DOHH2 (cell line): ENCODE measurements around the gene F10.

ENCODE experiments used
- H3F3A ChIP-seq: fragments of 200-600 bp; sonication (generic), shearing (Covaris generic); 2 replicates; pipeline ENCODE4 v1.6.0; 2016; ENCODE audit warnings: antibody characterized with exemption, mild to moderate bottlenecking; ENCODE audit not compliant: control insufficient read depth, insufficient read depth
- H3K27ac ChIP-seq: fragments of 200-600 bp; sonication (generic); 2 replicates; pipeline ENCODE4 v1.5.1; 2014; ENCODE audit warnings: low read depth, mild to moderate bottlenecking, low read length, moderate library complexity
- H3K27me3 ChIP-seq: fragments of 200-600 bp; sonication (generic); 2 replicates; pipeline ENCODE4 v1.6.1; 2014; ENCODE audit warnings: mild to moderate bottlenecking, low read length, mixed read lengths; ENCODE audit not compliant: control insufficient read depth
- H3K36me3 ChIP-seq: fragments of 200-600 bp; sonication (generic); 2 replicates; pipeline ENCODE4 v1.6.1; 2014; ENCODE audit warnings: mild to moderate bottlenecking, low read length, moderate library complexity, mixed read lengths; ENCODE audit not compliant: control insufficient read depth
- H3K4me1 ChIP-seq: fragments of 200-600 bp; sonication (generic); 2 replicates; pipeline ENCODE4 v1.6.1; 2014; ENCODE audit warnings: mild to moderate bottlenecking, low read length, mixed read lengths; ENCODE audit not compliant: control insufficient read depth
- H3K4me2 ChIP-seq: fragments of 200-600 bp; sonication (generic); 2 replicates; pipeline ENCODE4 v1.6.0; 2014; ENCODE audit warnings: mild to moderate bottlenecking, low read length, moderate library complexity
- H3K4me3 ChIP-seq: fragments of 200-600 bp; sonication (generic); 2 replicates; pipeline ENCODE4 v1.5.1; 2014; ENCODE audit warnings: mild to moderate bottlenecking, low read length, mixed read lengths
- H3K79me2 ChIP-seq: fragments of 200-600 bp; sonication (generic); 2 replicates; pipeline ENCODE4 v1.6.1; 2014; ENCODE audit warnings: mild to moderate bottlenecking, low read length, mixed read lengths; ENCODE audit not compliant: control insufficient read depth
- H3K9me2 ChIP-seq: fragments of 200-600 bp; sonication (generic); replicated peaks from 2 replicates; pipeline ENCODE4 v1.6.1; 2014; ENCODE audit warnings: mild to moderate bottlenecking, low read length, mixed read lengths; ENCODE audit not compliant: control insufficient read depth
- H3K9me3 ChIP-seq: fragments of 200-600 bp; sonication (generic); 2 replicates; pipeline ENCODE4 v1.6.1; 2014; ENCODE audit warnings: antibody characterized with exemption, low read length, mixed read lengths; ENCODE audit not compliant: control insufficient read depth, insufficient read depth
- H4K20me1 ChIP-seq: fragments of 200-600 bp; sonication (generic); 2 replicates; pipeline ENCODE4 v1.6.0; 2014; ENCODE audit warnings: low read depth, mild to moderate bottlenecking, antibody characterized with exemption, low read length, moderate library complexity; ENCODE audit not compliant: control insufficient read depth, insufficient read depth
- CTCF ChIP-seq: fragments of 200-600 bp; sonication (generic); IDR thresholded peaks from one replicate; pipeline ENCODE4 v1.5.1; 2014; ENCODE audit warnings: antibody characterized with exemption, mild to moderate bottlenecking, low read depth, low read length; ENCODE audit not compliant: poor library complexity, severe bottlenecking
- EZH2phosphoT487 ChIP-seq: fragments of 200-600 bp; sonication (generic); IDR thresholded peaks from 2 replicates; pipeline ENCODE4 v1.6.1; 2017; ENCODE audit warnings: borderline replicate concordance, mild to moderate bottlenecking, antibody characterized with exemption, low read length, moderate library complexity, mixed read lengths

F10 gene

GRCh38 chr13:113115363-113116205 lies 7.0 kb upstream of the F10 start:
- H3K36me3 ChIP-seq = no peaks in the 10 kb centered on the region
- no peak for TF ChIP-seq EZH2phosphoT487
- TF ChIP-seq CTCF = no peak
- H3K9me2 ChIP-seq = no peaks in the 10 kb centered on the region
- no peaks in the 10 kb centered on the region; the same call in 1 of the 2 replicates for H3K9me3 ChIP-seq
- no peaks in the 10 kb centered on the region for H3K79me2 ChIP-seq
- H3K4me2 ChIP-seq = no peak overlapping the region
- H3K4me1 ChIP-seq = no peaks in the 10 kb centered on the region
- no peak overlapping the region for H3K4me3 ChIP-seq
- no peaks in the 10 kb centered on the region for H3K27me3 ChIP-seq
- no peak overlapping the region for H3K27ac ChIP-seq
- no peaks in the 10 kb centered on the region for H3F3A ChIP-seq
- no peaks in the 10 kb centered on the region for H4K20me1 ChIP-seq

- no peaks in the 10 kb centered on the region for H3K4me1 ChIP-seq
- H3K9me2 ChIP-seq = no peaks in the 10 kb centered on the region
- H3K27me3 ChIP-seq = no peaks in the 10 kb centered on the region
- H3K27ac ChIP-seq = no peak overlapping the region
- H4K20me1 ChIP-seq = no peaks in the 10 kb centered on the region
- H3K79me2 ChIP-seq = no peaks in the 10 kb centered on the region
- TF ChIP-seq CTCF = no peak
- TF ChIP-seq EZH2phosphoT487 = no peak
- no peaks in the 10 kb centered on the region for H3F3A ChIP-seq
- H3K9me3 ChIP-seq = no peaks in the 10 kb centered on the region
- no peak overlapping the region for H3K4me2 ChIP-seq
- H3K36me3 ChIP-seq = no peaks in the 10 kb centered on the region
- H3K4me3 ChIP-seq = no peak overlapping the region
Observed at GRCh38 chr13:113116206-113116800, 6.3 kb upstream of the F10 start.

- H3K79me2 ChIP-seq = no peaks in the 10 kb centered on the region
- no peaks in the 10 kb centered on the region for H3K27me3 ChIP-seq
- H3K36me3 ChIP-seq = no peaks in the 10 kb centered on the region
- H3K4me2 ChIP-seq = no peak overlapping the region
- no peak overlapping the region for H3K4me3 ChIP-seq
- no peaks in the 10 kb centered on the region for H3K9me3 ChIP-seq
- H3K27ac ChIP-seq = no peak overlapping the region
- TF ChIP-seq EZH2phosphoT487 = no peak
- no peak for TF ChIP-seq CTCF
- H3K9me2 ChIP-seq = no peaks in the 10 kb centered on the region
- no peaks in the 10 kb centered on the region for H3K4me1 ChIP-seq
- no peaks in the 10 kb centered on the region for H4K20me1 ChIP-seq
- no peaks in the 10 kb centered on the region for H3F3A ChIP-seq
Observed at GRCh38 chr13:113116871-113117271, 5.7 kb upstream of the F10 start.
